Fibroblast of skin of abdomen (primary cell): ENCODE measurements around the gene PRAMEF13. TPM values are rescaled to one million over a fixed set of nuclear protein-coding genes. Genes with fewer than 3 reads are reported as not detected.
"Not testable (repeated sequence)": the region's sequence is repeated elsewhere in the genome, so short reads cannot be mapped to it uniquely, and the experiment has no call there.

Source experiments
- DNase-seq: peaks from one replicate; pipeline ENCODE4 v3.0.0-alpha.2; 2013
- polyA plus RNA-seq, 2 experiments: library from polyadenylated mRNA; unstranded; fragments of 120-200 nt; gene quantifications; one replicate each; pipeline ENCODE4 v1.2.1, GENCODE V29; 2013; ENCODE audit not compliant: insufficient read length in 2 of 2

The PRAMEF13 gene
- polyA plus RNA-seq (2013, experiment 1 of 2; ENCODE audit: insufficient read length): not detected
- polyA plus RNA-seq (2013, experiment 2 of 2; ENCODE audit: insufficient read length): not detected

DNA sequence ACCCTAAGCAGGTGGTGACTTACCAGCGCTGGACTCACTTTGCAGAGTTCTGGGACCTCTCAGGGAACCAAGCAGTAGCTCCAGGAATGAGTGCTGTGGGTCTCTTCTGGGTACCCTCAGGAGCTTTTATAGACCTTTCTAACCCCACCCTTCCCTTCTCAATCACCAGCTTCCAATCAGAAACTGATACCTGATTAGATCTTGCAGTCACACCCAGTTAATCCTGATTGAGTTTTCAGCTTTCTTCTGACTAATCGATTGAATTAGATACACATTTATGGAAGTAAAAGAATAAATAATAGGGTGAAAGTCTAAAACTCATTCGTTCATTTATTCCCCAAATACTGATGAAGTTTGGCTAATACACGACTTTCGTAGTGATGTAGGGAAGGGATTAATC lies at the start of gene PRAMEF13:
PRAMEF13 (minus strand) TSS at position 101 of the 400 bp plus-strand sequence. CDS start 1,820 bp downstream, outside the sequence.
- not testable (repeated sequence) for DNase-seq

GRCh38 chr1:13247122-13247521 lies 45.9 kb upstream of the PRAMEF13 start:
- not testable (repeated sequence) for DNase-seq

DNA sequence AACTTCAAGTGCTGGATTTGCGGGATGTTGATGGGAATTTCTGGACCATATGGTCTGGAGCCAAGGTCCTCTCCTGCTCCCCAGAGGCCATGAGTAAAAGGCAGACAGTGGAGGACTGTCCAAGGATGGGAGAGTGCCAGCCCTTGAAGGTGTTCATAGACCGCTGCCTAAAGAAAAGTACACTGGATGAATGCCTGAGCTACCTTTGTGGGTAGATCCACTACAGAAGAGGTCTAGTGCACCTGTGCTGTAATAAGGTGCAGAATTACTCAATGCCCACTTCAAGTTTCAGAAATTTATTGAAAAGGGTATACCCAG lies 45.3 kb upstream of the PRAMEF13 start:
- not testable (repeated sequence) for DNase-seq

- not testable (repeated sequence) for DNase-seq
Observed at GRCh38 chr1:13245841-13246553, 44.8 kb upstream of the PRAMEF13 start.

DNA sequence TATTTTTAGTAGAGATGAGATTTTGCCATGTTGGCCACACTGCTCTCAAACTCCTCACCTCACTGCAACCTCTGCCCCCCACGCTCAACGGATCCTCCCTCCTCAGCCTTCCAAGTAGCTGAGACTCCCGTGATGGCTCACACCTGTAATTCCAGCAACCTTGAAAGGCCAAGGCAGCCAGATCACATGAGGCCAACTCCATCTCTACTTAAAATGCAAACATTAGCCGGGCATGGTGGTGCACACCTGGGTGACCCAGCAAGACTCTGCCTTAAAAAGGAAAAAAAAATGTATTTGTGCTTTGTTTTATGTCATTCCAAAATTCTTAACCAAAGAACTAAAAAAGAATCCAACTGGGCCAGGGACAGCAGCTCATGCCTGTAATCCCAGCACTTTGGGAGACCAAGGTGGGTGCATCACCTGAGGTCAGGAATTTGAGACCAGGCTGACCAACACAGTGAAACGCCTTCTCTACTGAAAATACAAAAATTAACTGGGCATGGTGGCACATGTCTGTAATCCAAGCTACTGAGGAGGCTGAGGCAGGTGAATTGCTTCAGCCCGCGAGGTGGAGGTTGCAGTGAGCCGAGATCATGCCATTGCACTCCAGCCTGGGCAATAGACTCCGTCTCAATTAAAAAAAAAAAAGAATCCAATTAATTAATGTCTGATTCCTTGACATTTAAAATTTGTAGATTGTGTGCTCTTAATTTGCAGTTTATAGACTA lies 42.5 kb upstream of the PRAMEF13 start:
- DNase-seq: not testable (repeated sequence)

DNA sequence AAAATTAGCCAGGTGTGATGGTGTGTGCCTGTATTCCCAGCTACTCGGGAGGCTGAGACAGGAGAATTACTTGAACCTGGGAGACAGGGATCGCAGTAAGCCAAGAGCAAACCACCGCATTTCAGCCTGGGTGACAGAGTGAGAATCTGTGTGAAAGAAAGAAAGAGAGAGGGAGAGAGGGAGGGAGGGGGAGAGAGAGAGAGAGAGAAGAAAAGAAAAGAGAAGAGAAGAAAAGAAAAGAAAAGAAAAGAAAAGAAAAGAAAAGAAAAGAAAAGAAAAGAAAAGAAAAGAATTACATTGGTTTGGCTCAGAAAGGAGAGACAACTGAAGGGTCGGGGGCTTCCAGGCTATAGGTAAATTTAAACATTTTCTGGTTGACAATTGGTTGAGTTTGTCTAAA lies 38.4 kb upstream of the PRAMEF13 start:
- DNase-seq: not testable (repeated sequence)

DNA sequence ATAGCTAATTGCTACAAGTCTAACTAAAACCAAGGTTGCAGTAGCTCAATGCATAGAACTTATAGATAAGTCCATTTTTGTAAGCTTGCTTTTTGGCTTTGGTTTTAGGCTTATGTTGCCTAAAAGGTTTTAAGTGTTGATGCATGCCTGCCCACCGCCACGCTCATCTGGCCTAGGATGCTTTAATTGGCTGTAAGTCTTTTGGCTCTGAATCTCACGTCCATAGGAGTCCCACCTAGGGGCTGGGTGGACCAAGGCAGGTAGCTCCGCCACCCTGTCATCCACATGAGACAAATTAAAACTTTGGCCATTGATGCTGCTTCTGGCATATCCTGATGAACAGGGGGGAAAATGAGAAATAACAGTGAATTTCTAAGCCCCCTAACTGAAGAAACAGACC lies 36.4 kb upstream of the PRAMEF13 start:
- not testable (repeated sequence) for DNase-seq

DNA sequence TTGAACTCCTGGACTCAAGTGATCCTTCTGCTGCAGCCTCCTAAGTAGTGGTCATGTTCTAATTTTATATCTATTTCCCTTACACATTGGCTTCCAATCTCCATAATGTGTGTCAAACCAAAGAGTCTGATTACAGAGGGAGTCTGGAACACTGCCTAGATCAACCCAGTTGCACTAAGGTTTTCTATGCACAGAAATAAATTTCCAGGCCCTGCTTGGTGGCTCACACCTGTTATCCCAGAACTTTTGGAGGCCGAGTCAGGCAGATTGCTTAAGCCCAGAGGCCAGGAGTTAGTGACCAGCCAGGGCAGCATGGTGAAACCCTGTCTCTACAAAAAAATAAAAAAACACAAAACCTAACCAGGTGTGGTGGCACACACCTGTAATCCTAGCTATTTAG lies 32.8 kb upstream of the PRAMEF13 start:
- DNase-seq: not testable (repeated sequence)

DNA sequence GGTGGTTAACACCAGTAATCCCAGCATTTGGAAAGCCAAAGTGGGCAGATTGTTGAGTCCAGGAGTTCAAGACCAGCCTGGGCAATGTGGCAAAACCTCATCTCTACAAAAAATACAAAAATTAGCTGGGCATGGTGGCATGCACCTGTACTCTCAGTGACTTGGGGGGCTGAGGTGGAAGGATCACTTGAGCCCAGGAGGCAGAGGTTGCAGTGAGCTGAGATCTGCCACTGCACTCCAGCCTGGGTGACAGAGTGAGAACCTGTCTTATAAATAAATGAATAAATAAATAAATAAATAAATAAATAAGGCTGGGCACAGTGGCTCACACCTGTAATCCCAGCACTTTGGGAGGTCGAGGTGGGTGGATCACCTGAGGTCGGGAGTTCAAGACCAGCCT lies 30.8 kb upstream of the PRAMEF13 start:
- not testable (repeated sequence) for DNase-seq

- not testable (repeated sequence) for DNase-seq
Observed at GRCh38 chr1:13231061-13231750, 30.0 kb upstream of the PRAMEF13 start.

GRCh38 chr1:13230601-13231000 lies 29.4 kb upstream of the PRAMEF13 start:
- DNase-seq: not testable (repeated sequence)

DNA sequence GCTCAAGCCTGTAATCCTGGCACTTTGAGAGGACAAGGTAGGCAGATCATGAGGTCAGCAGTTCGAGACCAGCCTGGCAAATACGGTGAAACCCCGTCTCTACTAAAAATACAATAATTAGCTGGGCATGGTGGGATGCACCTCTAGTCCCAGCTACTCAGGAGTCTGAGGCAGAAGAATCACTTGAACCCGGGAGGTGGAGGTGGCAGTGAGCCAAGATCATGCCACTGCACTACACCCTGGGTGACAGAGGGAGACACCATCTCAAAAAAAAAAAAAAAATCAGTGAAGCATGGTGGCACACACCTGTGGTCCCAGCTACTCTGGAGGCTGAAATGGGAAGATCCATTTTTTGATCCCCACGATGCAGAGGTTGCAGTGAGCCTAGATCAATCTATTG lies 28.9 kb upstream of the PRAMEF13 start:
- DNase-seq: not testable (repeated sequence)

DNA sequence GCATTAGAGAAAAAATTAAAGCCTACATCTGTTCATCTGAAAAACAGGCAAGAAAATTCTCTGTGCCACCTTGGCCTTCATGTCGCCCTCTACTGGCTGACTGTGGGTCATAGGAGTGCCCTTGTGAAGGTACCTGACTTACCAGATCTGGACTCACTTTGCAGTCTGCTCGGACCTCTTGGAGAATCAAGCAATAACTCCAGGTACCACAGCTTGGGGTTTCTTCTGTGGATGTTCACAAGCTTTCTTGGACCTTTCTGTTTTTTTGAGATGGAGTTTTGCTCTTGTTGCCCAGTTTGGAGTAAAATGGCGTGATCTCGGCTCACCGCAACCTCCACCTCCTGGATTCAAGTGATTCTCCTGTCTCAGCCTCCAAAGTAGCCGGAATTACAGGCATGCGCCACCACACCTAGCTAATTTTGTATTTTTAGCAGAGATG lies 27.2 kb upstream of the PRAMEF13 start:
- DNase-seq: no peak

GRCh38 chr1:13227271-13228055 lies 26.3 kb upstream of the PRAMEF13 start:
- DNase-seq: not testable (repeated sequence)

DNA sequence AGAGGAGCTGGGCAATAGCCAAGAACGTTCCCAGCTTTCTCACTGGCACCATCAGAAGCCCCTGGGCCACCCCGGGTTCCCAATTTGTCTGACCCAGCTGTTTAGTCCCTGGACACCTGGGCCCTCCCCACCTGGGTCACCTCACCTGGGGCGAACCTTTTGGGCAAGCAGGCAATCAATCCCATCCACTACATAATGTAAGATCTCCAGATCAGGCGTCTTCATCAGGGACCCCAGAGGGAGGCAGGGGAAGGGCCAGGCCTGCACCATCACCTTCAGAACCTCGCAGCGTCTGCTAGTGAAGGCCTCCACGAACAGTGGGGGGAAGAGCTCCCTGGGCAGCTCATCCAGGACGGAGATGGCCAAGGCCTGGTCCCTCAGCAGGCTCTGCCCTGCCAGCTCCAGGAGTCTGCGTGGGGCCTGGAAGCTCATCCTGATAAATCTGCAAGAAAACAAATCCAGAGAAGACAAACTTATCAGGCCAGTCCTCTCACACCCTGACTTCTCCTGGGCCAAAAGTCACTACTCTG lies 24.5 kb upstream of the PRAMEF13 start, which contains the start of gene PRAMEF18:
PRAMEF18 (minus strand) TSS at position 480 of the 530 bp plus-strand sequence; CDS start at position 432, 48 bp downstream.
- not testable (repeated sequence) for DNase-seq

- no peak for DNase-seq
Observed at GRCh38 chr1:13224480-13225060, 23.4 kb upstream of the PRAMEF13 start.

- not testable (repeated sequence) for DNase-seq
Observed at GRCh38 chr1:13222788-13223187, 21.6 kb upstream of the PRAMEF13 start.

DNA sequence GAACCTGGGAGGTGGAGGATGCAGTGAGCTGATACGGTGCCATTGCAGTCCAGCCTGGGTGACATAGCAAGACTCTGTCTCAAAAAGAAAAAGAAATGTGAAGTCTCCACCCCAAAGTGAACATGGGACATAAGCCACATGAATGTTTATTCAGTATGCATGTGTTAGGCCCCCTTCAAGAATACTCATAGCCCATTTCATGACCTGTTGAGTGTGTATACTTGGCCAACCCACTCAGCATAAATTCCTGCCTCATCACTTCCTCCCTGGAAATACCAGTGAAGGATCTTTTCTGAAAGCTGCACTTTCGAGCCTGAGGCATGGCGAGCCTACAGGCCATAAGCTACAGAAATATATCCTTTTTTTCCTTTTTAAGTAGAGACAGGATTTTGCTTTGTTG lies 18.0 kb upstream of the PRAMEF13 start:
- not testable (repeated sequence) for DNase-seq

DNA sequence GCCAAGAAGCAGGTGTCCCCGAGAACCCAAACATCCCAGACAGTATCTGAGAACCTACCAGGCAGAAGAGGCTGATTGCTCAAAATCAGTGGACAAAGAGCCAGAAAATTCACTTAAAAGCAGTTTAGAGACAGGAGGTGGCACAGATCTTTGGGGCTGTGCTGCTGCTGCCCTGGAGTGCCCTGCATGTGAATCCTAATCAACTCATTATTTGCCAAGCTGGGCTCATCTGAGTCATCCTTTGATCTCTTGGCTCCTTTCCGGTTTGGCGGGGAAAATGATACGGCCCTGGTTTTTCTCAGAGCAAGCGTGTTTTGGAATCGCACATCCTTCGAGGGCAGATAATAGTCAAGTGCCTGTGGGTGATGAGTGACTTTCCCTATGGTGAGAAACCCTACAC lies 15.4 kb upstream of the PRAMEF13 start:
- DNase-seq: not testable (repeated sequence)

- not testable (repeated sequence) for DNase-seq
Observed at GRCh38 chr1:13208712-13209111, 7.5 kb upstream of the PRAMEF13 start.

- DNase-seq: not testable (repeated sequence)
Observed at GRCh38 chr1:13171548-13171947, 29.7 kb downstream of the PRAMEF13 start, which contains the start of gene PRAMEF9. TSS of gene PRAMEF9 (plus strand) at chr1:13171848. CDS start at chr1:13175281, 3,433 bp downstream.
